GM21528 (cell line): ENCODE results near the gene SEMA5B.

Experiments
- ATAC-seq: cut with Tn5 transposase; IDR thresholded peaks from one replicate; pipeline ENCODE4 v1.9.1; 2021; ENCODE audit warnings: mild to moderate bottlenecking, moderate library complexity; ENCODE audit not compliant: unreplicated experiment, low FRiP score

Gene SEMA5B

GRCh38 chr3:122947196-122947595 lies 80.4 kb downstream of the SEMA5B start:
- ATAC-seq, result no peak

- ATAC-seq, result no peak
Observed at GRCh38 chr3:122946185-122946584, 81.4 kb downstream of the SEMA5B start.

GRCh38 chr3:122945230-122945629 lies 82.3 kb downstream of the SEMA5B start:
- no peak for ATAC-seq

GRCh38 chr3:122944671-122945161 lies 82.8 kb downstream of the SEMA5B start:
- ATAC-seq, result no peak

- no peak for ATAC-seq
Observed at GRCh38 chr3:122943828-122944190, 83.8 kb downstream of the SEMA5B start.

- ATAC-seq, result no peak
Observed at GRCh38 chr3:122942937-122943827, 84.4 kb downstream of the SEMA5B start.

- ATAC-seq, result no peak
Observed at GRCh38 chr3:122942239-122942638, 85.3 kb downstream of the SEMA5B start.

GRCh38 chr3:122941228-122942206 lies 86.0 kb downstream of the SEMA5B start:
- ATAC-seq, result no peak

- no peak for ATAC-seq
Observed at GRCh38 chr3:122940628-122941086, 86.9 kb downstream of the SEMA5B start.

GRCh38 chr3:122938783-122939425 lies 88.7 kb downstream of the SEMA5B start:
- no peak for ATAC-seq

- no peak for ATAC-seq
Observed at GRCh38 chr3:122937745-122938144, 89.8 kb downstream of the SEMA5B start.

GRCh38 chr3:122936986-122937385 lies 90.6 kb downstream of the SEMA5B start:
- no peak for ATAC-seq

- no peak for ATAC-seq
Observed at GRCh38 chr3:122936335-122936734, 91.2 kb downstream of the SEMA5B start.

GRCh38 chr3:122934251-122934650 lies 93.3 kb downstream of the SEMA5B start:
- no peak for ATAC-seq

GRCh38 chr3:122932251-122932967 lies 95.2 kb downstream of the SEMA5B start:
- no peak for ATAC-seq

GRCh38 chr3:122931636-122932035 lies 95.9 kb downstream of the SEMA5B start:
- no peak for ATAC-seq

GRCh38 chr3:122930063-122930997 lies 97.2 kb downstream of the SEMA5B start:
- no peak for ATAC-seq

GRCh38 chr3:122929188-122930062 lies 98.1 kb downstream of the SEMA5B start:
- no peak for ATAC-seq
